CD14-positive monocyte (primary cell): Measurements from ENCODE around the gene GPS1. TPM values are rescaled to one million over a fixed set of nuclear protein-coding genes. Genes with fewer than 3 reads are reported as not detected.
A peak's percentile ranks its signal among the peaks of the same experiment; 100 is the strongest.

Source experiments
- DNase-seq, 3 donors: peaks; one replicate each; pipeline ENCODE4 v3.0.0-alpha.2; 2011 to 2022
- H2AFZ ChIP-seq: 2 replicates; pipeline ENCODE4 v1.6.0; 2012; ENCODE audit warnings: mild to moderate bottlenecking, low read depth, low read length, inconsistent platforms; ENCODE audit not compliant: insufficient read depth, poor library complexity, severe bottlenecking
- H3K27ac ChIP-seq, 2 donors: 1 replicate in 1 of 2; 2 replicates in 1 of 2; pipeline ENCODE4 v1.5.1; 2012 to 2013; ENCODE audit warnings: low read length in 2 of 2, control low read depth in 1 of 2, inconsistent platforms in 1 of 2, low read depth in 1 of 2, mild to moderate bottlenecking in 1 of 2
- H3K27me3 ChIP-seq, 2 donors: one replicate each; pipeline versions ENCODE4 v1.6.0 to v1.6.1; 2011 to 2013; ENCODE audit warnings: low read length in 2 of 2; ENCODE audit not compliant: control insufficient read depth in 2 of 2, insufficient read depth in 2 of 2
- H3K36me3 ChIP-seq, 2 donors: replicated peaks in 1 of 2; 1 replicate in 1 of 2; 2 replicates in 1 of 2; pipeline versions ENCODE4 v1.5.1 to v1.6.1; 2012 to 2013; ENCODE audit warnings: low read length in 2 of 2, control low read depth in 1 of 2, inconsistent platforms in 1 of 2, mild to moderate bottlenecking in 1 of 2; ENCODE audit not compliant: insufficient read depth in 2 of 2, control insufficient read depth in 1 of 2
- H3K4me1 ChIP-seq, 2 donors: 1 replicate in 1 of 2; 2 replicates in 1 of 2; pipeline versions ENCODE4 v1.5.1 to v1.6.1; 2012 to 2013; ENCODE audit warnings: low read length in 2 of 2, control low read depth in 1 of 2, inconsistent platforms in 1 of 2, mild to moderate bottlenecking in 1 of 2, moderate library complexity in 1 of 2; ENCODE audit not compliant: insufficient read depth in 2 of 2, control insufficient read depth in 1 of 2
- H3K4me2 ChIP-seq: replicated peaks from 2 replicates; pipeline ENCODE3; 2012; ENCODE audit warnings: low read length, moderate library complexity, mild to moderate bottlenecking; ENCODE audit not compliant: poor library complexity, severe bottlenecking; ENCODE audit errors: extremely low read depth
- H3K4me3 ChIP-seq, 3 experiments: fragments of 200-600 bp in 1 of 3; sonication (generic) in 1 of 3; replicated peaks in 1 of 3; 1 replicate in 2 of 3; 2 replicates in 1 of 3; pipeline ENCODE4 v1.5.1; 2011 to 2013; ENCODE audit warnings: low read length in 3 of 3, mild to moderate bottlenecking in 3 of 3, control low read depth in 2 of 3, low read depth in 2 of 3, inconsistent platforms in 1 of 3, moderate library complexity in 1 of 3
- H3K79me2 ChIP-seq: 2 replicates; pipeline ENCODE4 v1.6.0; 2012; ENCODE audit warnings: mild to moderate bottlenecking, control low read depth, inconsistent platforms, low read length, moderate library complexity; ENCODE audit not compliant: insufficient read depth
- H3K9ac ChIP-seq: 2 replicates; pipeline ENCODE4 v1.6.0; 2017; ENCODE audit warnings: low read length, mild to moderate bottlenecking; ENCODE audit not compliant: insufficient read depth, poor library complexity, severe bottlenecking
- H3K9me3 ChIP-seq, 2 donors: replicated peaks in 1 of 2; 1 replicate in 1 of 2; 2 replicates in 1 of 2; pipeline versions ENCODE4 v1.5.1 to v1.6.1; 2012 to 2013; ENCODE audit warnings: low read length in 2 of 2, control low read depth in 1 of 2; ENCODE audit not compliant: control insufficient read depth in 1 of 2, insufficient read depth in 1 of 2
- H4K20me1 ChIP-seq: 2 replicates; pipeline ENCODE4 v1.6.0; 2012; ENCODE audit warnings: mild to moderate bottlenecking, low read length, control low read depth, moderate library complexity; ENCODE audit not compliant: insufficient read depth
- H3K27ac Mint-ChIP-seq, 7 donors: one replicate each; pipeline ENCODE4 v1.8.0; 2020; ENCODE audit warnings: mild to moderate bottlenecking in 7 of 7, mixed read lengths in 7 of 7, moderate library complexity in 6 of 7, inconsistent platforms in 2 of 7
- H3K27me3 Mint-ChIP-seq, 3 donors: one replicate each; pipeline ENCODE4 v1.8.0; 2021 to 2022; ENCODE audit warnings: low read depth in 3 of 3, mild to moderate bottlenecking in 3 of 3, mixed read lengths in 3 of 3, moderate library complexity in 3 of 3, inconsistent platforms in 1 of 3
- H3K36me3 Mint-ChIP-seq, 2 donors: one replicate each; pipeline ENCODE4 v1.8.0; 2020; ENCODE audit warnings: mixed read lengths in 2 of 2, inconsistent platforms in 1 of 2, mild to moderate bottlenecking in 1 of 2
- H3K4me1 Mint-ChIP-seq: one replicate; pipeline ENCODE4 v1.8.0; 2020; ENCODE audit warnings: mild to moderate bottlenecking, mixed read lengths
- H3K4me3 Mint-ChIP-seq, 2 donors: one replicate each; pipeline ENCODE4 v1.8.0; 2020; ENCODE audit warnings: mild to moderate bottlenecking in 2 of 2, mixed read lengths in 2 of 2, moderate library complexity in 1 of 2
- H3K9me3 Mint-ChIP-seq, 7 donors: one replicate each; pipeline ENCODE4 v1.8.0; 2020 to 2022; ENCODE audit warnings: mixed read lengths in 7 of 7, mild to moderate bottlenecking in 6 of 7, moderate library complexity in 6 of 7, inconsistent platforms in 2 of 7
- WGBS: methylation state at CpG from one replicate; pipeline ENCODE4 v1.1.5; 2013; ENCODE audit warnings: missing lambda C conversion rate; ENCODE audit not compliant: insufficient coverage; 5-methylcytosine and 5-hydroxymethylcytosine counted together
- intact Hi-C, 2 donors: fragments of 100-400 bp; cut with micrococcal nuclease; formaldehyde crosslinking; loops; one replicate each; pipeline versions ENCODE4 v1.15.0 to v1.15.1; 2023
- polyA plus RNA-seq, 3 donors: library from polyadenylated mRNA; depleted of rRNA in 1 of 3; unstranded in 2 of 3; stranded (reverse) in 1 of 3; fragments of 300-500 nt in 2 of 3; fragments of >200 nt in 1 of 3; fragmentation: Illumina TruSeq in 2 of 3; gene quantifications; 1 replicate in 2 of 3; 2 replicates in 1 of 3; pipeline ENCODE4 v1.2.3, GENCODE V29; 2012 to 2021
- TF ChIP-seq, protein P1 (sequence below): fragments of 200-600 bp; IDR thresholded peaks from one replicate; pipeline ENCODE4 v1.8.0; 2022; ENCODE audit warnings: antibody characterized with exemption, mild to moderate bottlenecking

The GPS1 gene
- polyA plus RNA-seq, 3 donors: 101 to 130 (median 110) TPM

- WGBS: 97% methylated on average over 23 of the region's 24 CpGs
- Mint-ChIP-seq H3K27ac (peak overlapping the region in 1 of 7 donors; percentile 33), H3K9me3 (peaks cover 0 to 1% (median 0%) of the 10 kb centered on the region in 7 donors), H3K36me3 (peaks cover 39 to 84% of the 10 kb centered on the region in 2 donors), H3K4me3 (no peak overlapping the region), H3K27me3 (peaks cover 0 to 3% (median 0%) of the 10 kb centered on the region in 3 donors), H3K4me1 (no peaks in the 10 kb centered on the region)
- no peak overlapping the region for H3K4me2 ChIP-seq
- no peaks in the 10 kb centered on the region for H4K20me1 ChIP-seq
- H3K4me3 ChIP-seq: no peak overlapping the region
- no peak overlapping the region for H2AFZ ChIP-seq
- TF ChIP-seq, protein P1, sequence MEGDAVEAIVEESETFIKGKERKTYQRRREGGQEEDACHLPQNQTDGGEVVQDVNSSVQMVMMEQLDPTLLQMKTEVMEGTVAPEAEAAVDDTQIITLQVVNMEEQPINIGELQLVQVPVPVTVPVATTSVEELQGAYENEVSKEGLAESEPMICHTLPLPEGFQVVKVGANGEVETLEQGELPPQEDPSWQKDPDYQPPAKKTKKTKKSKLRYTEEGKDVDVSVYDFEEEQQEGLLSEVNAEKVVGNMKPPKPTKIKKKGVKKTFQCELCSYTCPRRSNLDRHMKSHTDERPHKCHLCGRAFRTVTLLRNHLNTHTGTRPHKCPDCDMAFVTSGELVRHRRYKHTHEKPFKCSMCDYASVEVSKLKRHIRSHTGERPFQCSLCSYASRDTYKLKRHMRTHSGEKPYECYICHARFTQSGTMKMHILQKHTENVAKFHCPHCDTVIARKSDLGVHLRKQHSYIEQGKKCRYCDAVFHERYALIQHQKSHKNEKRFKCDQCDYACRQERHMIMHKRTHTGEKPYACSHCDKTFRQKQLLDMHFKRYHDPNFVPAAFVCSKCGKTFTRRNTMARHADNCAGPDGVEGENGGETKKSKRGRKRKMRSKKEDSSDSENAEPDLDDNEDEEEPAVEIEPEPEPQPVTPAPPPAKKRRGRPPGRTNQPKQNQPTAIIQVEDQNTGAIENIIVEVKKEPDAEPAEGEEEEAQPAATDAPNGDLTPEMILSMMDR: no peak
- intact Hi-C loops: no loop called here
- peaks cover 71 to 84% of the 10 kb centered on the region in 2 donors for H3K36me3 ChIP-seq
- no peak overlapping the region for H3K27ac ChIP-seq
- H3K79me2 ChIP-seq: no peaks in the 10 kb centered on the region
- H3K27me3 ChIP-seq: no peaks in the 10 kb centered on the region
- H3K9ac ChIP-seq: no peak overlapping the region
- no peak for DNase-seq
- H3K9me3 ChIP-seq: no peaks in the 10 kb centered on the region
- no peaks in the 10 kb centered on the region for H3K4me1 ChIP-seq
Observed at GRCh38 chr17:82083009-82083408, 31.3 kb downstream of the GPS1 start.

DNA sequence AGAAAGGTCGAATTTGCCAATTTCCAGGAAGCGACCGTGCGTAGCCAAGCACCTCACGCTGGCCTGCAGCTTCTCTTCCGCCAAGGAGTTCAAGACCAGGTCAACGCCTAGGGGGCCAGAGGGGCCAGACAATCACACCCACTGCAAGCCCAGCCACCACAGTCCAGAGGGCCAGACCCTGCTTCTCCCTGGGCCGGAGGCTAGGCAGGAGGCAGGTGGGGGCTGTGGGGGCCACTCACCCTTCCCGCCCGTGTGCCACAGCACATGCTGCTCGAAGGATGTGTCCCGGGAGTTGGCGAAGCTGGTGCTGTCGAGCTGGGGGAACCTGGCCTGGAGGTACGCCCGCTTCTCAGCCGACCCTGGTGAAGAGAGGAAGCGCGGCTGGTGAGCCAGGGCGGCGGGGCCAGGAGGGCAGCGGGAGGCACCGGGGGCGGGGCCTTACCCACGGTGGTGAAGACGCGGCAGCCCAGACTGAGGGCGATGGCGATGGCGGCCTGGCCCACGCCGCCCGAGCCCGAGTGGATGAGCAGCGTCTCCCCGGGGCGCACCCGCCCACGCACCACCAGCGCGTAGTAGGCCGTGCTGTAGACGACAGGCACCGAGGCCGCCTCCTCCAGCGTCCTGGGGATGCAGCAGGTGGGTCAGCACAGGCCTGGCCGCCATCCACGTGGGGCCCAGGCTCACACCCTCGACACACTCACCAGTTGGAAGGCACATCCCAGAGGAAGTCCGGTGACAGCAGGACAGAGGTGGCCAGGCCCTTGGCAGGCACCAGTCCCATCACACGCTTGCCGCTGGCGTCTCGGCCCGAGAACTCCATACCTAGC, 32.0 kb downstream of the GPS1 start:
- H3K27ac ChIP-seq: no peak overlapping the region
- 94% methylated on average over 53 of the region's 55 CpGs for WGBS
- Mint-ChIP-seq H3K4me3 (no peak overlapping the region), H3K4me1 (no peaks in the 10 kb centered on the region), H3K36me3 (peaks cover 40 to 86% of the 10 kb centered on the region in 2 donors), H3K27ac (no peak overlapping the region), H3K27me3 (peaks cover 0 to 3% (median 0%) of the 10 kb centered on the region in 3 donors), H3K9me3 (no peaks in the 10 kb centered on the region)
- H3K79me2 ChIP-seq: no peaks in the 10 kb centered on the region
- no peaks in the 10 kb centered on the region for H4K20me1 ChIP-seq
- H2AFZ ChIP-seq: no peak overlapping the region
- no peaks in the 10 kb centered on the region for H3K27me3 ChIP-seq
- H3K9me3 ChIP-seq: no peaks in the 10 kb centered on the region
- H3K36me3 ChIP-seq: peaks cover 78 to 91% of the 10 kb centered on the region in 2 donors
- no peak overlapping the region for H3K4me3 ChIP-seq
- TF ChIP-seq, protein P1: no peak
- intact Hi-C loops: no loop called here
- no peak overlapping the region for H3K4me2 ChIP-seq
- H3K4me1 ChIP-seq: no peaks in the 10 kb centered on the region
- H3K9ac ChIP-seq: no peak overlapping the region
- no peak for DNase-seq
